Thyroid gland (tissue), 4 donors: ENCODE results near the gene SCARF1.

Source experiments
- POLR2A ChIP-seq, 2 donors: fragments of 450-650 bp; IDR thresholded peaks; one replicate each; pipeline ENCODE4 v1.6.1; 2017; ENCODE audit warnings: antibody characterized with exemption in 2 of 2, mild to moderate bottlenecking in 2 of 2, moderate library complexity in 1 of 2
- TF ChIP-seq, protein P1 (sequence below), 6 experiments: fragments of 200-600 bp in 3 of 6; fragments of 450-650 bp in 3 of 6; sonication (generic) in 3 of 6; IDR thresholded peaks; one replicate each; pipeline ENCODE4 v1.5.1; 2016 to 2019; ENCODE audit warnings: antibody characterized with exemption in 6 of 6, mild to moderate bottlenecking in 2 of 6, inconsistent platforms in 1 of 6, moderate library complexity in 1 of 6

DNA sequence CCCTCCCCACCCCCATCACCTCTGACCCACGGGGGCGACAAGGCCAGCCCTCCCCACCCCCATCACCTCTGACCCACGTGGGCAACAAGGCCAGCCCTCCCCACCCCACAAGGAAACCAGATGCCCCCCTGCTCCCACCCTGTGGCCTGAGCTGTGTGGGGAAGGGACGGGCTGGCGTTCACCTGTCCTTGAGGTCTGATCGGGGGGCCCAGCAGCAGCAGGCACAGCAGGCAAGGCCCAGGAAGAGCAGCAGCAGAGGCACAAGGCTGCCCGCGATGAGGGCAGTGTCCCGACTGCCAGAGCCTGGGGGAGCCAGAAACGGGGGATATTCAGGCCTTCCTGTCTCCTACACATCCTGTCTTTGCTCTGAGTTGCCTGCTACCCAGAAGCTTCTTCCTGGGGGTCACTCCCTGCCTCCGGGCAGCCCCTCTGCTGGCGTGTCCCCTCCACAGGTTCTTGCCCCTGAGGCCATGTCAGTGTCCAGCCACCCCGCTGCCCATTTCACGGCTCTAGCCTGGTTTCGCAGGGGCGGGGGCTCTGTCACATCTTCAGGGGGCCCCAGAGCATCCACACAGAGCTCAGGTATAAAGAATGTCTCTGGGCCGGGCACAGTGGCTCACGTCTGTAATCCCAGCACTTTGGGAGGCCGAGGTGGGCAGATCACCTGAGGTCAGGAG, 6.8 kb downstream of the SCARF1 start:
- TF ChIP-seq, protein P1, sequence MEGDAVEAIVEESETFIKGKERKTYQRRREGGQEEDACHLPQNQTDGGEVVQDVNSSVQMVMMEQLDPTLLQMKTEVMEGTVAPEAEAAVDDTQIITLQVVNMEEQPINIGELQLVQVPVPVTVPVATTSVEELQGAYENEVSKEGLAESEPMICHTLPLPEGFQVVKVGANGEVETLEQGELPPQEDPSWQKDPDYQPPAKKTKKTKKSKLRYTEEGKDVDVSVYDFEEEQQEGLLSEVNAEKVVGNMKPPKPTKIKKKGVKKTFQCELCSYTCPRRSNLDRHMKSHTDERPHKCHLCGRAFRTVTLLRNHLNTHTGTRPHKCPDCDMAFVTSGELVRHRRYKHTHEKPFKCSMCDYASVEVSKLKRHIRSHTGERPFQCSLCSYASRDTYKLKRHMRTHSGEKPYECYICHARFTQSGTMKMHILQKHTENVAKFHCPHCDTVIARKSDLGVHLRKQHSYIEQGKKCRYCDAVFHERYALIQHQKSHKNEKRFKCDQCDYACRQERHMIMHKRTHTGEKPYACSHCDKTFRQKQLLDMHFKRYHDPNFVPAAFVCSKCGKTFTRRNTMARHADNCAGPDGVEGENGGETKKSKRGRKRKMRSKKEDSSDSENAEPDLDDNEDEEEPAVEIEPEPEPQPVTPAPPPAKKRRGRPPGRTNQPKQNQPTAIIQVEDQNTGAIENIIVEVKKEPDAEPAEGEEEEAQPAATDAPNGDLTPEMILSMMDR (IDR thresholded peaks at IDR 0.05), result no peak
- no peak for TF ChIP-seq POLR2A (IDR thresholded peaks at IDR 0.05)
